Stimulated activated naive CD8-positive, alpha-beta T cell treated with anti-CD3 and anti-CD28 coated beads, Interleukin-15, Interleukin-2, amounts not matched to agents 100 U/mL and 50 U/mL, for 24 hours (primary cell): Measurements from ENCODE around the gene HSPB8.

Source experiments
- ATAC-seq: fragments of 150-1000 bp; cut with Tn5 transposase; one replicate; pipeline ENCODE4 v1.10.0; 2021
- DNase-seq: peaks from one replicate; pipeline ENCODE4 v3.0.0; 2021

Gene HSPB8

GRCh38 chr12:119178544-119179334, at the start of gene HSPB8:
TSS of gene HSPB8 (plus strand) at chr12:119178931. CDS start at chr12:119179313, 382 bp downstream.
- no peak for ATAC-seq
- no peak for DNase-seq

DNA sequence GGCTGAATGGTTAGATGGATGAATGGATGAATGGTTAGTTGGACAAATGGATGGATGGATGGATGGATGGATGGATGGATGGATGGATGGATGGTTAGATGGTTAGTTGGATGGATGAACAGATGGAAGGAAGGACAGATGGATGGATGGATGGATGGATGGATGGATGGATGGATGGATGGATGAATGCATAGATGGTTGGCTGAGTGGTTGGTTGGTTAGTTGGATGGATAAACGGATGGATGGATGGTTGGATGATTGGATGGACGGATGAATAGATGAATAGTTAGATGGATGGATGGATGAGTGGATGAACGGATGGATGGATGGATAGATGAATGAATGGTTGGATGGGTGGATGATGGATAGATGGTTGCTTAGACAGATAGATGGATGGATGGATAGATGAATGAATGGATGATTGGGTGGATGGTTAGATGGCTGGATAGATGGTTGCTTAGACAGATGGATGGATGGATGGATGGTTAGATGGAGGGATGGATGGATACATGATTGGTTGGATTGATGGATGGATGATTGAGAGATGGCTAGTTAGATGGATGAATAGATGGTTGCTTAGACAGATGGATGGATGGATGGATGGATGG, 48.8 kb upstream of the HSPB8 start:
- no peak for DNase-seq
- ATAC-seq, result no peak

DNA sequence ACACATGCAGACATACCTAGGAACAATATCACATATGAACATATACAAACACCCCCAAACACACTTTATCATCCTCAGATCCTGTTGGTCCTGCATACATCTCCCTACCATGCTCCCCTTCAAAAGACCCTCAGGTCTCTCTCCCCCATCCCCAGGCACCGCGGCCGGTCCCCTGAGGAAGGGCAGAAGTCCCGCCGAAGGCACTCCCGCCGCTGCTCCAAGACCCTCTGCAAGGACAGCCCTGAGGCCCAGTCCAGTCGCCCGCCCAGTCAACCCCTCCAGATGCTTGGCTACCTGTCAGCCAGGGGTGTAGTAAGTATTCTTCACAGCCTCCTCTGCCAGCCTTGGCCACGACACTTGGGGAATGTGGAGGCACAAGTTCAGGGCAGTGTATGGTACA, 48.2 kb upstream of the HSPB8 start:
- no peak for DNase-seq
- ATAC-seq, result no peak

DNA sequence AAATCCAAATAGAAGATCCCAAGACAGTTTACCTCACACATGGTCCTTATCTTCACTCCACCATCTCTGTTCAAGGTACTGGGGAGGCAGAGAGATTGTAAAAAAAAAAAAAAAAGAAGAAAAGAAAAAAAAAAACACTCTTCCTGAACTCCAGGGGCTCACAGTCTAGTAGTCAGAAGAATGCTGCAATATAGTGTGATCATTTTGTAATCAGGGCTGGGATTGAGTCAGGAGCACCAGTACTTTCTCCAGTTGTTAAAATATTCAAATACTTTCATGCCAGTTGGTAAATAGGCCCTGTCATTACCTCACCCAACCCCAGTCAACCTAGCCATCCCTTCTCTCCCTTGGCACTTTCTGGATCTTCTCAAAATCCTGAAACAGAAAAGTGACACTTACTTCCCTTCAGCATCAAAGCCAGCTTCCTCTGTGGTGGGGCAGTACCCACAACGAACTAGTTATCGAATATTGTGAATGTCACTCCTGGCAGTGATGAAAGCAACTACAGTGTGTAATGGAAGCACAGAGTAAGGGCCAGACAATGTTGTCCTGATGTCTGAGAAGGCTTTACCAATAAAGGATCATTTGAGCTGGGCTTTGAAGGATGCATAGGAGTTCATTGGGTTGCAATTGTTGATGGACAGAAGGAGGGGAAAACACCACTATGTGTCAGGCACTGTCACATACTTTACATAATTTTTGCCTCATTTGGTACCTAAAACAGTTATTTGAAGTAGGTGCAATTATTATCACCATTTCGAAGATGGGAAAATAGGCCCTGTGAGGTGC, 44.3 kb upstream of the HSPB8 start:
- ATAC-seq (no peak), DNase-seq (no peak)

DNA sequence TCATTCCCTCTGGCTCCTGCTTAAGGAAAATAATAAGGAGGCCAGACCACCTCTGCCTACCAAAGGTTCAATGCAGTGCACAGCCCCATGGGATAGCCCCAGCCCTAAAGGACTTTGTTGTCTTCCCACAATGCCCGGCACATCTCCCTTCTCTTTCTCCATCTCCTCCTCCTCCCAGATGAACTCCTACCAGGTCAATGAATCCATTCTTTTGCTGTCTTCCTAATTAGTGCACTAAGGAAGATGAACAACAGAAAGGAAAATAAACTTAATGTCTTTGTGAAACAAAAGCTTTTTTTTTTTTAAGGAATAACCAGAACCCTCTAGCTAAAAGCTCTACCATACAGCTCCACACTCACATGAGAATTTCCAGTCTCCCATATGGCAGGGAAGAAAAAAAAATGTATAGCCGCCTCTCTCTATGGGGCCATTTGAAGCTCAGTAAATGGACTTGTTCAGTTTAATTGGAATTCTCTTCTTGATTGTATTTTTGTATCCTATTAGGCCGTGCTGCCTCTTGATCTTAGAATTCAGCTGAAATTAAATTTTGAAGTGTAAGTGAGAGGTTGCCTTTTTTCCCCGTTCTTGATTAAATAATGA, 41.8 kb upstream of the HSPB8 start:
- ATAC-seq (no peak), DNase-seq (no peak)

- ATAC-seq (no peak), DNase-seq (no peak)
Measured at GRCh38 chr12:119139448-119139847, 39.3 kb upstream of the HSPB8 start.

DNA sequence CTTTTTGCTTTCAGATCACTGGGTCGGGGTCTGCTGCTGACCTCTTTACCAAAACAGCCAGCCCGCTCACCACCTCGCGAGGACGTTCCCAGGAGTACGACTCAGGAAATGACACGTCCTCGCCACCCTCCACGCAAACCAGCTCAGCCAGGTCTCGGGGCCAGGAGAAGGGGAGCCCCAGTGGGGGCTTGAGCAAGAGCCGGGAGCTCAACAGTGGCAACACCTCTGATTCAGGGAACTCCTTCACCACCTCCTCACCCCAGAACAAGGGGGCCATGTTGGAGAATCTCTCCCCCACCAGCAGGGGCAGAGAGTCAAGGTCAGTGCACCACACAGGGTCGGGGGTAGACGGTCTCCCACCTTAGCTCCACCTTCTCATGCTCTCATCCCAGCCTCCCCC, 33.4 kb upstream of the HSPB8 start:
- DNase-seq (no peak), ATAC-seq (no peak)

DNA sequence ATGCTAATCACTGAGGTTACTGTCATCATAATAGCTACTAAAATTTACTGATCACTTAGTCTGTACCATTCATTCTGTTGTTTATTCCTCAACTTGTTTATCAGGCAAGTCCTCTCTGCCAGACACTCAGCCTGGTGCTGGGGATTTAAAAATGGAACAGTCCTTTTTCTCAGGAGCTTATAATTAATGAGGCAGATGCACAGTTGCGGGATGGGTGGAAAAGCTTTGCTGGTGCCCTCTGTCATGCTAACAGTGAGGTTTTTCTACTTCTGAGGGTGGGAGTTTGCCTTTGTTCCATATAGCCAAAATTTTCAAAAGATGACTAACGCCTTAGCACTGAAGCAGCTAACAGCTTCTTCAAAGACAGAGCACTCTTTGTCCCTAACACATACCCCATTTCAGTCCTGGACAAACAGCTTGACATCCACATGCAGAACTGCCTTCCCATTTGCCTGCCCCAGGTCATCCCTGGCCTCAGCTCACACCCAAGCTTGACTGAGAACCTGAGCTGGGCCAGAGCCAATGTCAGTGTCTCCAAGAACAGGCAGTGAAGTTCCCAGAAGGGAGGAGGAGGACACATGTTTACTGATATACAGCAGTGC, 30.8 kb upstream of the HSPB8 start:
- DNase-seq (no peak), ATAC-seq (no peak)

DNA sequence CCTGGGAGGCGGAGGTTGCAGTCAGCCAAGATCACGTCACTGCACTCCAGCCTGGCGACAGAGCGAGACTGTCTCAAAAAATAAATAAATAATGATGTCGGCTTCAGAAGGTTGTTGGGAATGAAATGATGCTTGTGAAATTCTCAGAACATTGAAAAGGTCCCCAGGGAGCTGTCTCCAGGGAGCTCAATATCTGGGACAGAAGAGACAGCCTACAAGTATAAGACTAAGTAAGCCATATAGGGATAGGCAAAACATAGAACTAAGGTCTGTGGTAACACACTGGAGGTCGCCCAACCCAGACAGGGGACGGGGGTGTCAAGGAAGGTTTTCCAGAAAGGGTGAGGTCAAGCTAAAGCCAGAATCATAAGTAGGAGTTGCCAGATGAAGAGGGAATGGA, 29.5 kb upstream of the HSPB8 start:
- DNase-seq (no peak), ATAC-seq (no peak)

GRCh38 chr12:119151445-119152026, 27.2 kb upstream of the HSPB8 start:
- no peak for ATAC-seq
- no peak for DNase-seq

DNA sequence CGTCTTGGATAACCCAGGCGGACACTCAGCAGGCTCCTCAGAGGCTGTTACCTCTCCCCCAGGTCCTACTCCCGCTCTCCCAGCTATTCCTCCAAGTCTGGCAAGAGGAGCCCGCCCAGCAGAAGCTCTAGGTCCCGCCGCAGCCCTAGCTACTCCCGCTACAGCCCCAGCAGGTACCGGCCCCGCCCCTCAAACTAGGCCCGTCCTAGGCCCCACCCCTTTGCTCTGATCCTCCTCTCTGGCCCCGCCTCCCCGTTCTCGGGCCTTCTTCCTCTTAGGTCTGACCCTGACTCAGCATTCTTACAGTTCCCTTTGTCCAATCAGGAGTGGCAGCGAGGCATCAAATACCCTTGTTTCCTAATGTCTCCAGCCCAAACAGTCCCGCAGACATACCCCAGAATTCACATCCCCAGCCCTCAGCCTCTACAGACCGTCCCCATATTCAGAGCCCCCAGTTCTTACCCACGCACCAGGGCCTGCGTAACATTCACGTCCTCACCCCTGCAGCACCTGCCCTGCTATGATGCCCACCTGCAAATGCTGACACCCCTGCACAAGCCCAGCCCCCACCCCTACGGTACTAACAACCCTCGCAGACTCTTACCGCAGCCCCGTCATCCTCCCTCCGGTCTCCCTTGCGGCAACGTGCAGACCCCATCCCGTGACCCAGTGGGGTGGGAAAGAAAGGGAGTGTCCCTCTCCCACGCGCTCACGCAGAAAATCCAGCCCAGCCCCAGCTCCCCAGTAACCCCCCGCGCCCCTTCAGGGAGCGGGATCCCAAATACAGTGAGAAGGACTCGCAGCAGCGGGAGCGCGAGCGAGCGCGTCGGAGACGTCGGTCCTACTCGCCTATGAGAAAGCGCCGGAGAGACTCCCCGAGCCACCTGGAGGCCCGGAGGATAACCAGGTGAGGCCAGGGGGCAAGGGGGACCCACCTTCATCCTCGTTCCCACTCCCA, 25.0 kb upstream of the HSPB8 start:
- no peak for ATAC-seq
- DNase-seq, result peak; percentile 10

GRCh38 chr12:119154435-119154818, 24.3 kb upstream of the HSPB8 start:
- ATAC-seq (no peak), DNase-seq (peak; percentile 4)

GRCh38 chr12:119156401-119157044, 22.2 kb upstream of the HSPB8 start:
- ATAC-seq (no peak), DNase-seq (no peak)

GRCh38 chr12:119157528-119157927, 21.2 kb upstream of the HSPB8 start:
- no peak for ATAC-seq
- DNase-seq, result no peak

- no peak for ATAC-seq
Measured at GRCh38 chr12:119157978-119158377, 20.8 kb upstream of the HSPB8 start.

DNA sequence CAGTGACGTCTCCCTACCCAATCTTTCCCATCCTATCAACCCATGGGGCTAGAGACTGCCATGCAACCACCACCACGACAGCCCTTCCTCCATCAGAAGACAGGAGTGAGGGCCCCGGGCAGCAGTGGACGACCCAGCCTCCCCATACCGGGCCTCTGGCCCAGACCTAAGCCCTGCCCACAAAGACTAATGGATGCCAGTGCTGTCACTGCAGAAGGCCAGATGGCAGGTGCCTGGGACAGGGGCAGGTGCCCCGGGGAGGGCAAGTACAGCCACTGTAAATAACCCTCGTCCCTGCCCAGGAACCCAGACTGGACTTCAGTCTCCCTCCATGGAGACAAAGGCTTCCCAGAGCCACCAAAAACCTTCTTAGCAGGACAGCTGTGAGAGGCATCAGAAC, 20.3 kb upstream of the HSPB8 start:
- no peak for ATAC-seq

More at GRCh38 chr12:119157978-119158377, 20.8 kb upstream of the HSPB8 start:
- no peak for DNase-seq

DNA sequence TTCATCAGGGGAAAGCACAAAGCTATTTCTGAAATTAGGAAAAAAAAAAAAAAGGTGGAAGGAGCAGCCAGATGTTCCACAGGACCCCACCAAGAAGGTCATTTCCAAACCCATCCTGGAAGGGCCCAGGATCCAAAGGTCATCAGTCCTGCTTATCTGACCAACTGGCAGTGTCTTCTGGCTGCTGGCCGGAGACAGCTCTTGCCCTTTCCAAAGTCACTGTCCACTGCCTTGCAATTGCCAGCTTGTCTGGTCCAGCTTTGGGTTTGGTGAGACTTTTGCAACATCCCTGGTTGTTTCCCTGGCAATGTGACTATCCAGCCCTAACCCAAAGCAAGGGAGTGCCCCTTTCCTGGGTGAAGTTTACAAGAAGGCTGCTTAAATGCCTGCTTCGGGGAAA, 18.9 kb upstream of the HSPB8 start:
- DNase-seq (no peak), ATAC-seq (no peak)

More for the DNA sequence above, 20.3 kb upstream of the HSPB8 start:
- DNase-seq, result no peak

DNA sequence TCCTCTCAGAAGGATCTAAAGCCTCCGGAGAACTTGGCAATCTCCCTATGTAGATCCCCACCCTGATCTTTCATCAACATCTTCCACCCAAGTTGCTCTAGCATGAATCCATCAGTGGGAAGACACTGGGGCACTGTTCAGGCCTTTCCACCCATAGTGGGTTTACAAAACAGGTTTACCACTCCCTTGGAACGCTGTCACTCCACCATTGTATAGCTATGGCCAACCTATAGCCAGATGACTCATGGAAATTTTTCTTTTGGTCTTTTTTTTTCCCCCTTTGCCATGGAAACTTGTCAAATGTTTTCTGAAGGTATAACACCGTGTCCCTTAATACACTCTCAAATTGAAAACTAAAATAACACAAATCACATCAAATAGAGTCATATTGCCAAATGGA, 10.8 kb upstream of the HSPB8 start:
- DNase-seq (no peak), ATAC-seq (no peak)

GRCh38 chr12:119168721-119169120, 10.0 kb upstream of the HSPB8 start:
- ATAC-seq (no peak), DNase-seq (no peak)

GRCh38 chr12:119169150-119169549, 9.6 kb upstream of the HSPB8 start:
- DNase-seq (no peak), ATAC-seq (no peak)
